K562 (cell line): Measurements from ENCODE around the gene SLCO1A2. TPM values are rescaled to one million over a fixed set of nuclear protein-coding genes. Genes with fewer than 3 reads are reported as not detected.

Source experiments
- BCL6 ChIP-seq: fragments of 250-450 bp; sonication (Bioruptor Pico); IDR thresholded peaks from 2 replicates; pipeline ENCODE4 v1.4.0; 2020
- CXXC5 ChIP-seq: fragments of 250-450 bp; sonication (Bioruptor Pico); IDR thresholded peaks from 2 replicates; pipeline ENCODE4 v1.8.0; 2022; ENCODE audit warnings: inconsistent platforms, mild to moderate bottlenecking, moderate library complexity
- GATA2 ChIP-seq: sonication (generic); formaldehyde crosslinking; IDR thresholded peaks from 2 replicates; pipeline ENCODE4 v1.4.0; 2020; ENCODE audit warnings: mild to moderate bottlenecking, missing genetic modification reagents
- HDAC6 ChIP-seq: IDR thresholded peaks from 2 replicates; pipeline ENCODE4 v1.6.1; 2012; ENCODE audit warnings: low read depth, mild to moderate bottlenecking, control low read depth, inconsistent platforms, low read length, moderate library complexity
- HINFP ChIP-seq: fragments of 450-650 bp; conservative IDR thresholded peaks from 2 replicates; pipeline ENCODE4 v1.6.1; 2016; ENCODE audit warnings: missing genetic modification characterization, low read depth, mild to moderate bottlenecking, control low read depth, missing compliant biosample characterization
- MEIS2 ChIP-seq: fragments of 450-650 bp; IDR thresholded peaks from 2 replicates; pipeline ENCODE4 v1.6.1; 2014; ENCODE audit warnings: mild to moderate bottlenecking; ENCODE audit not compliant: partially characterized antibody
- MNT ChIP-seq, 2 experiments: fragments of 450-650 bp; conservative IDR thresholded peaks; 2 replicates each; pipeline ENCODE4 v1.6.1; 2017; ENCODE audit warnings: mild to moderate bottlenecking in 2 of 2, moderate library complexity in 2 of 2
- RERE ChIP-seq: sonication (generic); formaldehyde crosslinking; IDR thresholded peaks from 2 replicates; pipeline ENCODE4 v1.8.0; 2023; ENCODE audit warnings: missing genetic modification reagents, mild to moderate bottlenecking, borderline replicate concordance
- RNF2 ChIP-seq: sonication (generic); IDR thresholded peaks from 2 replicates; pipeline ENCODE4 v1.6.1; 2016
- TEAD4 ChIP-seq, 2 experiments: sonication (generic) in 1 of 2; formaldehyde crosslinking in 1 of 2; IDR thresholded peaks; 2 replicates each; pipeline versions ENCODE4 v1.6.1 to v1.8.0; 2012 to 2022; ENCODE audit warnings: borderline replicate concordance in 1 of 2, inconsistent platforms in 1 of 2, low read length in 1 of 2, mild to moderate bottlenecking in 1 of 2, missing genetic modification reagents in 1 of 2
- ZEB2 ChIP-seq: fragments of 450-650 bp; IDR thresholded peaks from 2 replicates; pipeline ENCODE4 v1.6.1; 2016
- ZNF133 ChIP-seq: fragments of 250-450 bp; sonication (Bioruptor Pico); IDR thresholded peaks from 2 replicates; pipeline ENCODE4 v1.4.0; 2020; ENCODE audit warnings: mild to moderate bottlenecking
- polyA plus RNA-seq, 8 experiments: library from polyadenylated mRNA; depleted of rRNA in 4 of 8; stranded (reverse) in 5 of 8; unstranded in 3 of 8; fragments of >200 nt; fragmentation: Nextera tagmentation in 2 of 8; fragmentation: Illumina TruSeq in 1 of 8; extraction: Ambion mirVana in 2 of 8; extraction: Trizol in 1 of 8; gene quantifications; 2 replicates each; pipeline versions ENCODE4 v1.2.1 to v1.2.3, GENCODE V29; 2011 to 2014; ENCODE audit warnings: inconsistent platforms in 1 of 8, missing spikeins in 1 of 8
- total RNA-seq, 7 experiments: library from RNA; depleted of rRNA in 6 of 7; stranded (reverse); fragments of >200 nt in 6 of 7; fragmentation: Illumina TruSeq in 2 of 7; extraction: Trizol in 2 of 7; gene quantifications; 2 replicates each; pipeline versions ENCODE4 v1.2.1 to v1.2.3, GENCODE V29; 2011 to 2021; ENCODE audit warnings: low replicate concordance in 1 of 7
- TF ChIP-seq, protein P1 (sequence below): sonication (generic); formaldehyde crosslinking; IDR thresholded peaks from 2 replicates; pipeline ENCODE4 v1.8.0; 2022; ENCODE audit warnings: mild to moderate bottlenecking, missing genetic modification reagents
- TF ChIP-seq, protein P2 (sequence below): fragments of 250-450 bp; sonication (Bioruptor Pico); IDR thresholded peaks from 2 replicates; pipeline ENCODE4 v1.8.0; 2021; ENCODE audit warnings: borderline replicate concordance, mild to moderate bottlenecking, moderate library complexity; ENCODE audit not compliant: poor library complexity, severe bottlenecking

The SLCO1A2 gene
- total and polyA plus RNA-seq, 9 of the 15 experiments (the other 6 are each of a cell fraction or from before 2014, with no cell fraction given), result 1.2 to 4.4 (median 2.6) TPM

DNA sequence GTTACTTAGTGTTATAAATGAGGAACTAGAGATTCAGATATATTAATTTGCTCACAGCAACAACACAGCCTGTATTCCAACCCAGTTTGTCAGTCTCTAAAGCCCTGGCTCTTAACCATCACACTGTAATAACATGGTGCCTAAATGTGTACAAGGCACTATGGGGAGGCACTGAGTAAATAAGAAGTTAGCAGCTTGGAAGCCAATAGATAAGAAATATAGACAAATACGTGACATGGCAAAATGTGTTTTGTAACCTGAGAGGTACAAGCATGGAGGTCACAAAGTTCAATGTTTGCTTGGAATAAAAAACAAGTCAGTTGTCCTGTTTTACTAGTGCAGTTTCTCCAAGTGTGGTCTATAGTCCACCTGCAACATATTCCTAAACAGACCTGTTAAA, 16.3 kb upstream of the SLCO1A2 start (continued):
- TF ChIP-seq MNT (conservative IDR thresholded peaks at IDR 0.05) (peak; percentile 22 to 46; a peak in 1 of 4 replicates), HDAC6 (no peak), CXXC5 (no peak), GATA2 (CRISPR knock-in tag) (no peak), RNF2 (peak; percentile 36; the same call in 1 of the 2 replicates), HINFP (tag) (no peak), ZNF133 (CRISPR knock-in tag) (no peak), ZEB2 (no peak), MEIS2 (peak; percentile 26), TEAD4 (IDR thresholded peaks at IDR 0.05; ENCODE audit: low read length) (peak; percentile 72), TEAD4 (CRISPR knock-in tag; IDR thresholded peaks at IDR 0.05; ENCODE audit: borderline replicate concordance) (no peak), RERE (CRISPR knock-in tag) (no peak), BCL6 (CRISPR knock-in tag) (no peak)
- TF ChIP-seq, protein P1, sequence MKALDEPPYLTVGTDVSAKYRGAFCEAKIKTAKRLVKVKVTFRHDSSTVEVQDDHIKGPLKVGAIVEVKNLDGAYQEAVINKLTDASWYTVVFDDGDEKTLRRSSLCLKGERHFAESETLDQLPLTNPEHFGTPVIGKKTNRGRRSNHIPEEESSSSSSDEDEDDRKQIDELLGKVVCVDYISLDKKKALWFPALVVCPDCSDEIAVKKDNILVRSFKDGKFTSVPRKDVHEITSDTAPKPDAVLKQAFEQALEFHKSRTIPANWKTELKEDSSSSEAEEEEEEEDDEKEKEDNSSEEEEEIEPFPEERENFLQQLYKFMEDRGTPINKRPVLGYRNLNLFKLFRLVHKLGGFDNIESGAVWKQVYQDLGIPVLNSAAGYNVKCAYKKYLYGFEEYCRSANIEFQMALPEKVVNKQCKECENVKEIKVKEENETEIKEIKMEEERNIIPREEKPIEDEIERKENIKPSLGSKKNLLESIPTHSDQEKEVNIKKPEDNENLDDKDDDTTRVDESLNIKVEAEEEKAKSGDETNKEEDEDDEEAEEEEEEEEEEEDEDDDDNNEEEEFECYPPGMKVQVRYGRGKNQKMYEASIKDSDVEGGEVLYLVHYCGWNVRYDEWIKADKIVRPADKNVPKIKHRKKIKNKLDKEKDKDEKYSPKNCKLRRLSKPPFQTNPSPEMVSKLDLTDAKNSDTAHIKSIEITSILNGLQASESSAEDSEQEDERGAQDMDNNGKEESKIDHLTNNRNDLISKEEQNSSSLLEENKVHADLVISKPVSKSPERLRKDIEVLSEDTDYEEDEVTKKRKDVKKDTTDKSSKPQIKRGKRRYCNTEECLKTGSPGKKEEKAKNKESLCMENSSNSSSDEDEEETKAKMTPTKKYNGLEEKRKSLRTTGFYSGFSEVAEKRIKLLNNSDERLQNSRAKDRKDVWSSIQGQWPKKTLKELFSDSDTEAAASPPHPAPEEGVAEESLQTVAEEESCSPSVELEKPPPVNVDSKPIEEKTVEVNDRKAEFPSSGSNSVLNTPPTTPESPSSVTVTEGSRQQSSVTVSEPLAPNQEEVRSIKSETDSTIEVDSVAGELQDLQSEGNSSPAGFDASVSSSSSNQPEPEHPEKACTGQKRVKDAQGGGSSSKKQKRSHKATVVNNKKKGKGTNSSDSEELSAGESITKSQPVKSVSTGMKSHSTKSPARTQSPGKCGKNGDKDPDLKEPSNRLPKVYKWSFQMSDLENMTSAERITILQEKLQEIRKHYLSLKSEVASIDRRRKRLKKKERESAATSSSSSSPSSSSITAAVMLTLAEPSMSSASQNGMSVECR (CRISPR knock-in tag), result no peak
- TF ChIP-seq, protein P2, sequence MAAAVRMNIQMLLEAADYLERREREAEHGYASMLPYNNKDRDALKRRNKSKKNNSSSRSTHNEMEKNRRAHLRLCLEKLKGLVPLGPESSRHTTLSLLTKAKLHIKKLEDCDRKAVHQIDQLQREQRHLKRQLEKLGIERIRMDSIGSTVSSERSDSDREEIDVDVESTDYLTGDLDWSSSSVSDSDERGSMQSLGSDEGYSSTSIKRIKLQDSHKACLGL (CRISPR knock-in tag), result no peak
